ENCODE measurements around the gene CCBE1.

CCBE1 gene

DNA sequence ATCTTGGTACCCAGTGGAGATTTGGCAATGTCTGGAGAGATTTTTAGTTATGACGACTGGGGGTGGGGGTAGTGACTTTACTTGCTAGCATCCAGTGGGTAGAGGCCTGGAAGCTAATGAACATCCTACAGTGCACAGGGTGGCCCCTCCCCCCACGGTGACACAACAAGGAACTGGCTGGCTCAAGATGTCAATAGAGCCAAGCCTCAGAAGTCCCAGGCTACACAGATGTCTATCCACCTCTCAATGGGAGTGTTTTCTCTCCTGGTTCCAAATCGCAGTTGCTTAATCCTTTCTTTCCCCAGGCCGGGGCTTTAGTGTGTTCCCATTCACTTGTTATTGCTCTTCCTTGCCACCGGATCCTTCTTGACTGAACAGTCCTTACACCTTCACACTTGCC, 9.3 kb upstream of the CCBE1 start:
- no peak for DNase-seq (ENCODE audit: extremely low read depth, low read depth)
- no peak overlapping the region for H3K4me3 ChIP-seq (replicated peaks; ENCODE audit: low read depth, low read length)
- TF ChIP-seq, protein P1, sequence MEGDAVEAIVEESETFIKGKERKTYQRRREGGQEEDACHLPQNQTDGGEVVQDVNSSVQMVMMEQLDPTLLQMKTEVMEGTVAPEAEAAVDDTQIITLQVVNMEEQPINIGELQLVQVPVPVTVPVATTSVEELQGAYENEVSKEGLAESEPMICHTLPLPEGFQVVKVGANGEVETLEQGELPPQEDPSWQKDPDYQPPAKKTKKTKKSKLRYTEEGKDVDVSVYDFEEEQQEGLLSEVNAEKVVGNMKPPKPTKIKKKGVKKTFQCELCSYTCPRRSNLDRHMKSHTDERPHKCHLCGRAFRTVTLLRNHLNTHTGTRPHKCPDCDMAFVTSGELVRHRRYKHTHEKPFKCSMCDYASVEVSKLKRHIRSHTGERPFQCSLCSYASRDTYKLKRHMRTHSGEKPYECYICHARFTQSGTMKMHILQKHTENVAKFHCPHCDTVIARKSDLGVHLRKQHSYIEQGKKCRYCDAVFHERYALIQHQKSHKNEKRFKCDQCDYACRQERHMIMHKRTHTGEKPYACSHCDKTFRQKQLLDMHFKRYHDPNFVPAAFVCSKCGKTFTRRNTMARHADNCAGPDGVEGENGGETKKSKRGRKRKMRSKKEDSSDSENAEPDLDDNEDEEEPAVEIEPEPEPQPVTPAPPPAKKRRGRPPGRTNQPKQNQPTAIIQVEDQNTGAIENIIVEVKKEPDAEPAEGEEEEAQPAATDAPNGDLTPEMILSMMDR (IDR thresholded peaks at IDR 0.05; ENCODE audit: low read depth, low read length, missing control alignments) = no peak

DNA sequence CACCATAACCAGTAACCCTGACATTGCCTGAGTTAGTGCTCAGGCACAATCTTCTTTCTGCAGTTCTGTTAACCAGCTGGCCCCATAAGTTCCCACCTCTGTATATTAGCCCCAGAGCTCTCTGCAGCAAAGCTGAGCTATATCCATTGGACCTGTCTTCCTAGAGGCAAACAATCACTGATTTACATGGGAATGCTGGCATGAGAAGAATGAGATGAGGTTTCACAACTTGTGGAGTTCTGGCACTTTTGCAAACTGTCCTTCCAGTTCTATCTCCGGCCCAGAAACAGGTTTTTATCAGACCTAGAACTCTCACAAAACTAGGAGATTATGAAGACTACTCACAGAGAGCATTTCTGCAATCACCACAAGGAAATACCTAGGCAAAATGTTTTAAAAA, 7.9 kb upstream of the CCBE1 start:
- DNase-seq (ENCODE audit: extremely low read depth, low read depth) = no peak
- TF ChIP-seq, protein P1 (IDR thresholded peaks at IDR 0.05; ENCODE audit: low read depth, low read length, missing control alignments) = no peak
- H3K4me3 ChIP-seq (replicated peaks; ENCODE audit: low read depth, low read length) = no peak overlapping the region

DNA sequence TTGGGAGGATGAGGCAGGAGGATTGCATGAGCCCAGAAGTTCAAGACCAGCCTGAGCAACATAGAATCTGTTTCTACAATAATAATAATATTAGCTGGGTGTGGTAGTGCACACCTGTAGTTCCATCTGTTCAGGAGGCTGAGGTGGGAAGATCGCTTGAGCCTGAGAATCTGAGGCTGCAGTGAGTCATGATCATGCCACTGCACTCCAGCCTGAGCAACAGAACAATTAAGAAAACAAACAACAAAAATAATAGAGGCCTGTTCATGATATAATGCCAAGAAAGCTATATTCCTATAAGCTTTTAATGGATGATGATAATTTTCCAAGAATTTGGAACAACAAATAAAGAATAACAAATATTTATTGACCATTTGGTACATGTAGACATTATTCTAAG, 6.9 kb upstream of the CCBE1 start:
- H3K4me3 ChIP-seq (replicated peaks; ENCODE audit: low read depth, low read length) = no peak overlapping the region
- DNase-seq (ENCODE audit: extremely low read depth, low read depth) = no peak
- TF ChIP-seq, protein P1 (IDR thresholded peaks at IDR 0.05; ENCODE audit: low read depth, low read length, missing control alignments) = no peak

DNA sequence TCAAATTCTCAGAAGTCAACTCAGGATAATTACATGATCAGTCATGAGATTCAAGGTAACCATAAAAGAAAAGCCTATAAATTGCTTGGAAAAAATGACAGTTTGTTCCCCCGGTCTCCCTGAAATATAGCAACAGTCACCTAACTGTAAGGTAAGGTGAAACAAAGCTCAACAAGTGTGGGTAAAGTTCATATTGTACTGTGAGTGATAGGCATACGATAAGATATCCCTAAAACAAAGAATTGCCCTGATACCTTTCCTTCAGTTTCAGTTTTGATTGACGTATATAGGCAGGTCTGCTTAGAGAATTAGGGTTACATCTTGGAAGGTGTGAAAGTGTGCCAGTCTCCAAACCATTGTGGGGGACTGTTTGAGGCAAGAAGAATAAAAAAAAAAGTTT, 4.0 kb upstream of the CCBE1 start:
- no peak overlapping the region for H3K4me3 ChIP-seq (replicated peaks; ENCODE audit: low read depth, low read length)
- no peak for DNase-seq (ENCODE audit: extremely low read depth, low read depth)
- TF ChIP-seq, protein P1 (IDR thresholded peaks at IDR 0.05; ENCODE audit: low read depth, low read length, missing control alignments) = no peak

DNA sequence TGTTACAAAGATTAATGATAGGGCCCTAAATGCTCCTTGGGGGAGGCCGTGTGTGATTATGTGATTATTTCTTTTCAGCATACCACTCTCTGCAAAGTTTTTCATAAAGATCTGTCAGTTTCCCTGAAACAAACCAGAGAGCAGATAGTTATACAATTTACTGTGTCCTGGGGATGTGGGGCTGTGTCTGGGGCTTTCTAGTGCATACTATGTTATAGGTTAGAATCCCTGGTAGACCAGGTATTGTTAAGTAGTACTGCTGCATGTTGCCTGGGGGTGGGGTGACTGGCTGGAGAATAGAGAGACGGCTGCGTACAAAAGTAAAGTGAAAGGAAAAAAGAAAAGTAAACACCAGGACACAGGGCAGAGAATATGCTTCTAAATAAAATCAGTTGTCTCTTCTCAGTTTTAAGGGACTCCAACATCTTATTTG, 3.3 kb upstream of the CCBE1 start:
- no peak for DNase-seq (ENCODE audit: extremely low read depth, low read depth)
- TF ChIP-seq, protein P1 (IDR thresholded peaks at IDR 0.05; ENCODE audit: low read depth, low read length, missing control alignments) = no peak
- no peak overlapping the region for H3K4me3 ChIP-seq (replicated peaks; ENCODE audit: low read depth, low read length)

DNA sequence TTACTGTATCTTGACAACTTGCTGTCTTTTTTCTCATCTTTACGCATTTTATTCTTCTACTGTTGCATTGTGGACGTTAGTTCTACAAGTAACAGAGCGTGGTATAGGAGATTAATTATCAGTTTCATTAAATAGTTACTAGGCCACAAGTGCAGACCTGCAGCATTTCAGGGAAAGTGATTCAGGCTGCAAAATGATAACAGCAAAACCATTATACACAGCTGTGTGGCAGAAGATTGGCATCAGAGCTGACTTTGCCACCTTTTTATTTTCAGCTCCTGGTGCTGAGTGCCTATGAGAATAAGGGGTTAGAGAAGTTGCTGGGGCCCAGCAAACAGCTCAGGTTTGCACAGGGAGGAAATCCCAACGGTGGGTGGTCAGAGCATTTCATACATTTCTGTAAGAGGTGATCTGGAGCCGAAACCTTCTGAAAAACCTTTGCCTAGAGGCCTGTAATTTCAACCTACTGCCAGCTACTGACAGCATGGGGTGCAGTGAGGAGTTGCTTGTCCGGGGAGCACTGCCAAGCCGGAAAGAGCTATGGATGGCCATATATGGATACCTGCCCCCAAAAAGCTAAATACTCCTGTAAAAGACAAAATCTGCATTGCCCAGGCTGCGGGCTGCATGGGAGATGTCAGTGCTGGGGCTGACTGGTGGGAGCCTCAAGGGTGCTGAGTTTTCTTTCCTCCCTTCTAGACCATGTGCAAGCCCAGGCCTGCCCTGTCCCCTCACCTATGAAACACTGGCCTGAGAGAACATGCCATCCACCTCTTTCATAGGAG, 2.7 kb upstream of the CCBE1 start:
- DNase-seq (ENCODE audit: extremely low read depth, low read depth) = no peak
- H3K4me3 ChIP-seq (replicated peaks; ENCODE audit: low read depth, low read length) = no peak overlapping the region
- TF ChIP-seq, protein P1 (IDR thresholded peaks at IDR 0.05; ENCODE audit: low read depth, low read length, missing control alignments) = no peak

DNA sequence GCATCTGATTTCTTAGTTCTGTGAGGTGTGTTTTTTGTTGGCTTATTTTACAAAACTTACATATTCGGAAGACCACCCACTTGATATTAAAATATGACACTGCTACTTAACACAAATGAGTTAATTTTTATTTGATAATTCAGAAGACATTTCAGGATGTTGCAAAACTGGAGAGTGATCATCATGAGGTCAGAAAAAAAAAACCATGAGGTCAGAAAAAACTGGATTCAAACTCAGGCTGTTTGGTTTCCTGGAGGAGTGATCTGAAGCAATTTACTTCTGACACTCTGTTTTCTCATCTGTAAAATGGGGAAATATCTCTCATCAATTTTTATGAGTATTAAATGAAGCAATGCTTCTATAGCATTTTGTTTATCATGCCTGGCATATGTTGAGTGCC, 1.8 kb upstream of the CCBE1 start:
- no peak for DNase-seq (ENCODE audit: extremely low read depth, low read depth)
- H3K4me3 ChIP-seq (replicated peaks; ENCODE audit: low read depth, low read length) = no peak overlapping the region
- TF ChIP-seq, protein P1 (IDR thresholded peaks at IDR 0.05; ENCODE audit: low read depth, low read length, missing control alignments) = no peak

All from HFF-Myc (cell line).